Activated CD4-positive, alpha-beta T cell treated with anti-CD3 and anti-CD28 coated beads, Interleukin-2, amount 50 U/mL, for 24 hours (primary cell): ENCODE measurements around the gene ROBO1.

Experiments
- DNase-seq, 2 donors: peaks; one replicate each; pipeline ENCODE4 v3.0.0-alpha.2; 2020; ENCODE audit warnings: low read depth in 1 of 2, low spot score in 1 of 2

The ROBO1 gene

GRCh38 chr3:78860567-78860966 is 907.2 kb downstream of the ROBO1 start:
- no peak for DNase-seq

GRCh38 chr3:78858910-78859309 is 908.9 kb downstream of the ROBO1 start:
- DNase-seq = no peak

- DNase-seq = no peak
These were observed 909.6 kb downstream of the ROBO1 start for GRCh38 chr3:78858174-78858573.

DNA sequence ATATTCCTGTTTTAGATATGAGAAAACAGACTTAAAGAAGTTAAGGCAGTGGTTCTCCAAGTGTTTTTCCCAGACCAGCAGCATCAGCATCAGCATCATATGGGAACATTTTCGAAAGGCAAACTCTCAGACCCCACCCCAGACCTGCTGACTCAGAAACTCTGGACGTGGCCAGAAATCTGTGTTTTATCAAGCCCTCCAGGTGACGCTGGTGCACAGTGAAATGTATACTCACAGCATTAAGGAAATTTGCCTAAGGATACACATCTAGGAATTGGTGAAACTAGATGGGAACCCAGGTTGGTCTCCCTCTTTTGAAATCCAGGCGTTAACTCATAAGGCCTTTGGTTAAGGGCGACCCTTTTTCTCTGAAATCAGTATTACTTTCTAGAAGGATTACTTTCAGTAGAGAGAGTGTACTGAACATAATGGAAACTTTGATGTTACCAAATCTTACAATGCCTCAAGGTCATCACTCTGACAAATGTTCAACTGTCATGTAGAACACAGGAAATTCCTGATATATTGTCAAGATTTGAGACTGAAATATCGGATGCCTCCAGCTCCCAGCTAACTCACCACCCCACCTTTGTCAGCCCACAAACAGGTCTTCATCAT is 910.2 kb downstream of the ROBO1 start:
- no peak for DNase-seq

DNA sequence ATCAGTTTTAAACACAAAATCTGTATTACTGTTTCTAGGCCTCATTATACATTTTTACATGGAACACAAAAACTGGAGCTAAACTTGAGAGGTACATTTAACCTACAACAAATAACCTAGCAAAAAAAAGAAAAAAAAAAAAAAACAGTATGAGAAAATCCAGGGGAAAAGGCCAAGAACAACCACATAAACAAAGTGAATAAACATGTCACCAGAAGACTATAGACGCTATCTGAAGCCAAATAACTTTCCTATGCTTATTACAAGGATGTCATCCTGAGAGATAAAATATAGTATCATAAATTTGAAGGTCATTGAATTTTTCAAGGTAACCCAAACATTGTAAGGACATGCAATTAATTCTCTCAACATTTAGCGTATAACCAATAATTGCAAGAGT is 911.6 kb downstream of the ROBO1 start:
- DNase-seq = no peak

GRCh38 chr3:78855190-78855589 is 912.6 kb downstream of the ROBO1 start:
- no peak for DNase-seq

DNA sequence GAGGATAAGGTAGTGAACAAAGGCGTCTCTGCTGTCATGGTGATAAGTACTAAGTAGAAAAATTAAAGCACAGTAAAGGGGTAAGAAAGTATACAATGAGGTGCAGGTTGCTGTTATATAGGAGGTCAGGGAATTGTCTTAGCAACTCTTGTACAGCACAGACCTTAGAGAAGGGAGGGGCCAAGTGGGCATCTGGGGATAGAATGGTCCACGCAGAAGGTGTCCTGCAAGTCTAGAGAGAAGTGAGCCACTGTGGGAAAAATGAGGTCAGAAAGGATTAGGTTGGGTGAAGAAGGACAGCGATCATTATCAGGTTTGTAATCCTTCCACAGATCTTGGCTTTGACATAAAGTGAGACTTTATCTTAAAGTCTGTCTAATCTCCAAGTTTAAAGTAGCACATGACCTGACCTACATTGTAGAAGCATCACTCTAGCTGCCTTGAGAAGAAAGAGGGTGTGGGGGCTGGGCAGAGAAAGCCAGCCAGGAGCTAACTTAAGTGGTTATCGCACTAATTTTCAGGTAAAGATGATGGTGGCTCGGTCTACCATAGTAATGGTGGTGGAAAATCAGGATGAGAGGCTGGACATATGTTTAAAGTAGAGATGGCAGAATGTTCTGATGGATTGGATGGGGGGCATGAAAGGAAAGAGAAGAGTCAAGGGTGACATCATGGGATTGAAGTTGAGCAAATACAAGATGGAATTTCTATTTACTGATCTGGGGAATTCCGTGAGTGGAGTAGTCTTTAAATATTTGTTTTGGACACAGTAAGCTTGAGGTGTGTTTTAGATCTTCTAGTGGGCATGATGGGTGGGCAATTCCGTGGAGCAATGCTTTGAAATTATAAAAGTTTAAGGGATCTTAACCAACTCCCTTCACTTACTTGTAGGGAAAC is 919.2 kb downstream of the ROBO1 start:
- DNase-seq = no peak

DNA sequence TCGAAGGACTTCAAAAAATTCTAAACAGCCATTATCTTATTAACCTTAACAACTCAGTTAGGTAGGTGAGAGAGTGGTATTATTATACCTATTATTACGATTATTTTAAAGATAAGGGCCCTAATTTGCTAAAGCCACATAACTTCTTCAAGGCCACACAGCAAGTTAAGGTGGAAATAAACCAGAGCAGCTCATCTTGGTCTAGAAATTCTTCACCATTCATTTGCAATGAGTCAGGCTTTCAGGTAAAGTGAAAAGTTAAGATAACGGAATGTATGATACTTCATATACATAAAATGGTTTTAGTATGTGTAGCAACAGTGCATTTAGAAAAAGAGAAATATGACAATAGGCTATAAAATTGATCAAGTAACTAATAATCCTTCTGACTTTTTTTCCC is 920.2 kb downstream of the ROBO1 start:
- no peak for DNase-seq

DNA sequence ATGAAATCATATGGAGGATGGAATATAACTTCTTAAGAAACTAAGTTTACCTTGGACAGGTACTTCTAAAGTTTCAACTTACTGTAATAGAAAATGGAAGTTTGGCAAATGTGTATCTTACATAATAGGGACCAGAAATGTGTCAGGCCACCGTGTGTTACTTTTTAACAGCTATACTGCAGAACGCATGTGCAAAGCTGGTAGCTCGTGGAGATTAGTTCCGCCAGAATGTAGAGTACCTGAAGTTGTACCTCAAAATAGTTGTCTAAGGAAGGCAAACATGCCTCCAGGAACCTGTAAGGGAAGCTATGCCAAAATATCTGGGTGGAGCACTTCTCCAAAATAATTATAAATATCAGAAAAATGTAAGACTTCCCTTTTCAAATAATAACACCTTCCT is 920.6 kb downstream of the ROBO1 start:
- no peak for DNase-seq

- DNase-seq = no peak
These were observed 921.1 kb downstream of the ROBO1 start for GRCh38 chr3:78846718-78847117.

- no peak for DNase-seq
These were observed 922.2 kb downstream of the ROBO1 start for GRCh38 chr3:78845605-78846004.

GRCh38 chr3:78844307-78844706 is 923.5 kb downstream of the ROBO1 start:
- no peak for DNase-seq

- DNase-seq = no peak
These were observed 928.1 kb downstream of the ROBO1 start for GRCh38 chr3:78839693-78840092.

GRCh38 chr3:78838362-78838761 is 929.4 kb downstream of the ROBO1 start:
- no peak for DNase-seq

DNA sequence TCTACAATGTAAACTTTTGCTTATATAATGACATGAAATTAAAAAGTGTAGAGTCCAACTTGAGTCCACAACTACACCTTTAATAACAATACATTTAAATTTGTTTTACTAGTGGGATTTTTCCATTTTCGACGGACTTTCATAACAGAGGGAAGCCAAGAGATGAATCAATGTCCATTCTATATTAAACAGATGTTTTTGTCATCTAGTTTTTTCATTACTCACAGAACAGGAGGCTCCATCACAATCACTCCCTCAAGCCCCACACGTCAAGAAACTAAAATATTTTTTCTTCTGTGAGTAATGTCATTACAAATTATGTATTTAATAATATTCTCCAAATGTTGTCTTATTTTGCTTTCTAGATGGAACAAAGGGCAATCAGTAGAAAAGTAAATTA is 932.9 kb downstream of the ROBO1 start:
- DNase-seq = no peak

GRCh38 chr3:78832785-78833204 is 935.0 kb downstream of the ROBO1 start:
- DNase-seq = no peak

- DNase-seq = no peak
These were observed 936.3 kb downstream of the ROBO1 start for GRCh38 chr3:78831446-78831972.

- no peak for DNase-seq
These were observed 937.3 kb downstream of the ROBO1 start for GRCh38 chr3:78830470-78830869.

- DNase-seq = no peak
These were observed 940.2 kb downstream of the ROBO1 start for GRCh38 chr3:78827618-78828017.

GRCh38 chr3:78825858-78826215 is 942.0 kb downstream of the ROBO1 start:
- no peak for DNase-seq

DNA sequence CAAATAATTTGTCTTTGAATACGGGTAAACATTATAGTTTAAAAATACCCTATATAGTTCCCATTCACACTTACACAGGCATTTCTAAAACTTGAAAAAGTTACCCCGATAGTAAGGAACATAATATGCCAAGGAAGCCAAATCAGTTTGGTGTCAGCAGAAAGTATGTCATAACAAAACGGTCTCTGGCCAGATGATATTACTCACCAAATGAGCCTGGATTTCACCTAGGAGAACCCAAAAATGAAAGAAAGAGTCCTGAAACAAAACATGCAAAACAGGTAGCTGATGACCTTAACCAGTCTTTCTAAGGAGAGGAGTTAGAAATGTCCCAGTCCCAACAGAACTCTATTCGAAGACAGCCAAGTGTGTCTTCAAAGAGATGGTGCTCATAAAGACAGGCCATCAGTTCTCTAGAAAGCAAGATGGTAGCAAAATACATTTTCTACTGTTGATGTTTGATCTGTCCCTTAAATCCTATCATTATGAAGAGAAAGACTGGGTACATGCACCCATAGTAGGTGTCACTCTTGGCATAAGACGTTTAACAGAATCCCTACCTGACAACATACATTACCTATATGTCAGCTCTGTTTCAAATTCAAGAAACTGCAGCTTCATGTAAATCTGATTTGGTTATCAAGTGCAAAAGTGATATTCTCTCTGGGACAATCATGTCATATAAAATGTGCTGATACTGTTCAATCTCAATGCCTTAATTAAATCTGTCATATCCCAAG is 942.5 kb downstream of the ROBO1 start:
- DNase-seq = no peak

DNA sequence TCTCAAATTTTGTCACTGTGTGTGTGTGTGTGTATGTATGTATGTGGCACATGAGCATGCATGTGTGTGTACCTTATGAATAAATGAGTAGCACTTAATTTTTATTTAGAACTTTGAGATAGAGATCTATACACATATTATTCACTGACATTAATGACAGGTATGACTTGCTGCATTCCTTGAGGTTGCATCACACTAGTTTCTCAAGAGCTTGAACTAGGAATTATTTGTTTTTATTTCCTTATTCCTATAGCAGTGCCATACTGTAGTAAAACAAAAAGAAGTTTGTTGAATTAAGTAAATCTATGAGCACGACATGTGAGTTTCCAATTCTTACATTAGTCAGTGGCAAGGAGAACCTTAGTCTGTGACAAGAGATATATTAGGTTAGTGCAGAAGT is 943.9 kb downstream of the ROBO1 start:
- DNase-seq = no peak
